Posterior cingulate gyrus (tissue), 11 donors: ENCODE data around the gene CNKSR3.
"Not testable (repeated sequence)": the region's sequence is repeated elsewhere in the genome, so short reads cannot be mapped to it uniquely, and the experiment has no call there.

ENCODE experiments used
- DNase-seq, 10 donors: peaks; one replicate each; pipeline versions ENCODE4 v3.0.0 to v3.0.0-alpha.2; 2020 to 2021; ENCODE audit warnings: mixed read lengths in 3 of 10
- intact Hi-C: fragments of 100-400 bp; cut with DNase I; formaldehyde crosslinking; loops from one replicate; pipeline ENCODE4 v1.15.1; 2023

CNKSR3 gene

DNA sequence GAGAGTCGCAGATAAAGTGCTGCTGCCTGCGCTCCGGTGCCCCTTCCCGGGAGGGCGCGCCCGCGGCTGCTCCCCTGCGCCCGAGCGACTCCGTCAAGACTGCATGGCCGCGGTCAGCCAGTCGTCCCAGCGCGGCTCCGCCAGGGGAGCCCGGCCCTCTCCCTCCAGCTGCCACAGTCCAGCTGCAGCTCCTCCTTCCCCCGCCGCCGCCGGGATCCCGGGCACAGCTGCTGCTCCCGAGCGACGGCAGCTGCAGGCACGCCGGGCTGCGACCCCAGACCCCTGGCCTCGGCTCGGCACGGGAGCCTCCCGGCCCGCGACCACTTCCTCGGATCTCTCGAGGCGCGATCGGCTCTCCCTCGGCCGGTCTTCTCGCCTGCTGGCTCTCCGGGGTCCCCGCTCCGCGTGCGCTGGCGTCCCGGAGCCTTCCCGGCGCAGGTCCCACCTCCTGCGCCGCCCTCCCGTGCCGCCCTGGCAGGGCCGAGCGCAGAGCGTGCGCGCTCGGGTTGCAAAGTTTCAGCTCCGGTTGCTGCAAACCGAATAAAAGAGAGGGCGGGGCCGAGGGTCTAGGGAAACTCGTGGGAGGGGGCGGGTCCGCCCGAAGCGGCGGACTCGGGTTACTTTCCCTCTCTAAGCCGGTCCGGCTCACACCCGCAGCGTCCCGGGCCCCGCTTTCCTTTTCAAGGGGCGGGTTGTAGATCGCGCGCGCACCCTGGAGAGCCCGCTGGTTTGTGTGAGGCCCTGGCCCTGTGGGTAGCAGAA is at the start of gene CNKSR3:
Gene CNKSR3 (minus strand): TSS at position 542 of the 762 bp plus-strand sequence. CDS start 571 bp downstream, outside the sequence.
- intact Hi-C loops, result no loop called here
- peak; percentile 44 to 94 (median 64) for DNase-seq

DNA sequence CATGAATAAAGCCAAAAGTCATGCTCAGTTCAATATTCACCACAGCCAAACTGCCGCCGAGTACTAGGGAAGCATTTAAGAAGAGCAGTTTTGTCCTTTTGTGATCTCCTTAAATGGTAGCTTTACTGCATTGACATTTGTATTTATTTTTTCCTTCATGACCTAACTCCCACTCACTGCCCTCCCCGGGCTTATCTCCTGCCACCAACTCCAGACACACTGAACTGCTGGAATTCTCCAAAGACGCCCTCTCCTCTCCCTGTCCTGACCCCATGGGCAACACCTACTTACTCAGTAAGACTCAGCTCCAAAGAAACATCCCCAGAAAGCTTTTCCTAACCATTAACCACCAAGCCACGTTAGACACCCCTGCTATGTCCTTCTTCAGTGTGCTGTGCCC is 48.5 kb upstream of the CNKSR3 start:
- intact Hi-C loops, result no loop called here

DNA sequence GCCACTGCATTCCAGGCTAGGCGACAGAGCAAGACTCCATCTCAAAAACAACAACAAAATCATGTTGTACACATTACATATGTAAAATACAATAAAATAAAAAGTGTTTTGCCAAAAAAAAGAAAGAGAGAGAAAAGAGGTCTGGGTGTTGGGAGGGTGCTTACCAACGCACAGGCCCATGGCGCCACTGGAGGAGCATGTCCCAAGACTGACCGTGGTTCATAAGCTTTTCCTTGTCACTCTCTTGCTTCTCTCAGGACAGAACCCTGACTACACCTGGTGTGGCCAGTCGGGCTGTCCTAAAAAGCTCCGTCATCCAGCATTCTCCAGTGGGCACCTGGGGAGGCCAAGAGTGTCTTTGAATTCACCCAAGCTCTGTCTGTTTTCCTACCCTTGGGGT is 48.0 kb upstream of the CNKSR3 start:
- intact Hi-C loops, result no loop called here
- DNase-seq, result no peak

More for the DNA sequence above, 48.5 kb upstream of the CNKSR3 start:
- DNase-seq, result no peak

DNA sequence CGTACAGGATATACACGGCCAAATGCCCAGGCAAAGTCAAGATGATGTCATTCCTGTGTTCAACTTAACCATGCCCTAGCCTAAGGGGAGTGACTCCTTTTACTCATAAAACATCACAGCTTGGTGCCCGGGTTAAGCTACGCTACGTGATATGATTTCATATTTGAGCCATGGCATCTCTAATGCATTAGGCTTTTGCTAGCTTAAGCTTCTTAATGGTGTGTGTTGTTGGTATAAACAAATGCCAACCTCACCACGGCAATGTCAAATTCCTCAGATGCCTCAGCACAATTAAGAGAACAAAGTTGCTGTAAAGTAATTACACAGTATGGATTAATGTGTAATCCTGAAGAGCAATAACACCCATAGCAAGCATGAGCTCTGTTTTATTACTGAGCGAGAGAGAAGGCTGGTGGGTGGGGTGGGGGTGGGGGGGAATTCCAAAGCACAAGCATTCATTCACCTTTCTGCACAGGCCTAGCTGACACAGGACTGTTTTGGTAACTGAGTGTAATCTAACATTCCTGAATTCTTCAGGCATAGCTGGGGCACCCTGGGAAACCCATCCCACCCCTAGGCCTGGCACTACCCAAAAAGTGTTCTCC is 44.7 kb upstream of the CNKSR3 start:
- DNase-seq, result no peak
- intact Hi-C loops, result no loop called here

DNA sequence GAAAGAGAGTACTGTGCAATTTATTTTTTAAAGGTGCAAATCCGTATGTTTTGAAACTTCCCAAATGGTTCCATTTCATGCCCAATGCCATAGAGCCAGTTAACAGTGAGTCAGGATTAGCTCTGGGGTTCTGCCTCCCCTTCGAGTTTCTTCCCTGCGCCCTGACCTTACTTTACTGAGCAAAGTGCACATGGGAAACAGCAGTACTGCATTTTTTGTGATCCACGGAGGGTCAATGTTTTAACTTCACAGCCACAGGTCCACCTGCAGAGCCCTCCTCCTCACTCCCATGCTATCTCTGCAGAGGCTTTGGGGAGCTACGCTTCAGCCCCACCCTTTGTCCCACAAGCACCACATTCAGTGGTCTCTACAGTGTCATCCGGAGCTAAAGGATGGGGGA is 44.0 kb upstream of the CNKSR3 start:
- intact Hi-C loops, result no loop called here
- no peak for DNase-seq

DNA sequence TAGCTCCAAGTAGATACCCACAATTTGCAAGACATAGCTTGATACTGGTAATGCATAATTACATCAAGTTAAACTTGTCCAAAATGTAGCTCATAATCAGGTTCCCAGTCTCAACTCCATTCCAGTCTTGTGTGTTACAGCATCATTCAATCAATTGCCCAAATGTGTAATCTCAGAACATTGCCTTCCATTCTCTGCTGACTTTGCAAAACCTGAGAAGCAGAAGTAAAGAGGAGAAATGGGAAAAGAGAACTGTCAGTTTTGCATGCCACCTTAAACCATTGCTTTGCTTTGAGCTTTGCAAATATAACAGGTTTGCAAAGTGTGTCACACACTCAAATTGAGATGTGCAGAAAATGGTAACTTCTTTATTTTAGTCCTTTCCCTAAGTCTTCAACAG is 40.3 kb upstream of the CNKSR3 start:
- no peak for DNase-seq
- intact Hi-C loops, result no loop called here

DNA sequence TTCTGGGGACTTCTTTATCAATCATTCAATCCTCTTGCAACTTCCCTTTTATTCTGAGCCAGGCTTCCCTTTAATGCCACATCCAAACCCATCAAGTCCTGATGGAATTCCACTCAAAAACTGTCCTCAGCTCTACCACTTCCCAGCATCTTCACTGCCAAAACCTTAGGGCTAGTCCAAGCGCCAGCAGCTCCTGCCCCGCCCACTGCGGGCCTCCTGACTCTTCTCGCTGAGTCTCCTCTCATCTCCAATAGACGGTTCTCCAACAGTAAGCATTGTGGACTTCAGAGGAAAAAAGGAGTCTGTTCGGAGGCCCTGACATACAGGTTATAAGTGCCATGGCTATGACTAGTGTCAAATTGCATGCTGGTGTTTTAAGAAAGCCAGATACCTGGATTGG is 38.7 kb upstream of the CNKSR3 start:
- intact Hi-C loops, result no loop called here
- no peak for DNase-seq

DNA sequence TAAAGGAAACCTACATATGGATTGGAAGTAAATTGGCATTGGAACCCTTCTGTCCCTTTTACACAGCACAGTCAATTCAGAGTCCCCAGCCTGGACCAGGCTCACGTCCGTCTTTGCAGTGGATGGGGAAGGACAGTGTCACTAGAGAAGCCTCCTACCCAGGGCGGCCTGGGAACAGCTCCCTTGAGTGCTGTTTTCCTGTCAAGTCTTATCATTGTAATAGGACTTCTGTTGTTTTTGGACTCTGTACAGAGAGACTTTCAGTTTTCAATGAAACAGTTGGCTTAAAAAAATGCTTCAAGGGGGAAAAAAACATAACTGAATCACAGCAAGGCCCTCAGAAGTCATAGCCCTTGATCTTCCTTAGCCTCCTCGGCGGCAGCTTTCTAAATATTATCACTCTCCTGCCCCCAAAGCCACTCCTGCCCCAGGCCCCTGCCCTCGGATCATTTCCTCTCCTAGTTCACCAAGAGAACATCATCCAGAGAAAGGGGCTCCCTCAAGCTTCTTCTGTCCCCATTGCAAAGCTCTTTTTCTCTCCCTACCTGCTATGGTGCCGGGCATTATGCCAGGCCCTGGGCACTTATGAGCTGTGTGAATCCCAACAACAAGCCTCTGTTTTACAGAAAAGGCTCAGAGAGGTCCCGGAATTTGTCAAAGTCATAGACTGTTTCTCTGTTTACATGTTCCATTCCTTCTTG is 37.8 kb upstream of the CNKSR3 start:
- DNase-seq, result peak in 1 of 10 donors; percentile 24
- intact Hi-C loops, result no loop called here

DNA sequence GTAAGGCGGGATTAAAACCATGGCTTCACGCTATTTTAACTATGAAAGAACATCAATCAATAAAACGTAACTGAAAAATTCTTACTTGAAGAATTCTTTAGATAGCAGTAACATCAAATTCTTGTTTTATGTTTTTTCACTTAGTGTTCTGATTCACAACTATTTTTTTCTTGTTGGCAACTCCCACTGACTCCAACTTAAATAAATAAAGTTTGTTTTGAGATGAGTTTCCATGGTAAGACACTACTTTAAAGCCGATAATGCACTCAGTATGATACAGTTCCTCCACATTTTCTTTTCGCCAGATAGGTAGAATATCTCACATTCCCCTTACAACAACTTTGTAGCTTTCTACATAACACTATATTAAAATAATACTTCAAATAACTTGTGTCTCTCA is 33.1 kb upstream of the CNKSR3 start:
- intact Hi-C loops, result no loop called here
- DNase-seq, result no peak

DNA sequence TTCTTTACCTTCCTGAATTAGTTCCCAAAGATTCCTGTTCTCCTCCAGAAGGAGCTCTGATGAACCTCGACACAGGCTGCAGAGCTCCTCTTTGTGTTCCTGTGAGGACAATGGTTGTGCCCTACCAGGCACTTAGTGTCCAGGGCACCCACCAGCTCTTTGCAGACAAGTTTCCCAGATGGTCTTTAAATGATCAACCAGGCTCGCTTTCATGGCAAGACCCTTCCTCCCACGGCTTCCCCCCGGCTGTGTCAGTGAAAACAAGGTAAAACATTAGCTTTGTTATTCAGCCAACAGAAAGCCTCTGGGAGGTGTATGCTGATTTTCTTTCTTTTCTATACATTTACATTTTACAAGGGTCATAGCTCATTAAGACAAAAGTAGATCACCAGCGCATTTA is 32.3 kb upstream of the CNKSR3 start:
- no peak for DNase-seq
- intact Hi-C loops, result no loop called here

DNA sequence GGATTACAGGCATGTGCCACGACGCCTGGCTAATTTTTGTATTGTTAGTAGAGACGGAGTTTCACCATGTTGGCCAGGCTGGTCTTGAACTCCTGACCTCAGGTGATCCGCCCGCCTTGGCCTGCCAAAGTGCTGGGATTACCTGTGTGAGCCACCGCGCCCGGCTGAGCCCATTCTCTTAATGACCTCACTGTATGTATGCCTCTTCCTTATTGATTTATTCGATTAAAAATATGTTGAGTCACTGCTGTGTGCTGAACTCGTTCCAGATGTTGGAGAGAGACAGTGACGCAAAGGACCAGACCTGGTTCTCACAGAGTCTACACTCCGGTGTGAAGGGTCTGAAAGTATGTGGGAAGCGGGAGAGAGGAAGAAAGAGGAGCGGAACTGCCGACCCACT is 31.4 kb upstream of the CNKSR3 start:
- DNase-seq, intact Hi-C loops: not testable (repeated sequence)

DNA sequence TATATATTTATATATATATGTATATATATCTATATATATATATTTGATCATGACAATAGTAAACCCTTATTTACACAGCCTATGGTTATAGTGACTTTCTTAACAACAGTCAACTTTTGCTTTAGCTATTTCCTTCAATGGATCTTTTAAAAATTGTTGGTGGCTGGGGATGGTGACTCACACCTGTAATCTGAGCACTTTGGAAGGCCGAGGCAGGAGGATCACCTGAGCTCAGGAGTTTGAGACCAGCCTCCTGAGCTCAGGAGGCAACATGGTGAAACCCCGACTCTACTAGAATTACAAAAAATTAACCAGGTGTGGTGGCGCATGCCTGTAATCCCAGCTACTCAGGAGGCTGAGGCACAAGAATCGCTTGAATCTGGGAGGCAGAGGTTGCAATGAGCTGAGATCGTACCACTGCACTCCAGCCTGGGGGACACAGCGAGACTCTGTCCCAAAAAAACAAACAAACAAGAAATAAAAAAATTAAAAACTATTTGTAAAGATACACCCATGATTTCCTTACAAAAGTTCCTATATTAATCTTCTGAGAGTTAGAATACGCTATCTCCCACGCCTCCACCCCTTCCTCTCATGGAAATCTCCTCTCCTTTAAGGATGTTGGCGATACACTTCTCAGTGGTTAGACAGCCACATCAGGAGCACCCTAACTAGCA is 29.2 kb upstream of the CNKSR3 start:
- intact Hi-C loops, result no loop called here
- DNase-seq, result no peak

DNA sequence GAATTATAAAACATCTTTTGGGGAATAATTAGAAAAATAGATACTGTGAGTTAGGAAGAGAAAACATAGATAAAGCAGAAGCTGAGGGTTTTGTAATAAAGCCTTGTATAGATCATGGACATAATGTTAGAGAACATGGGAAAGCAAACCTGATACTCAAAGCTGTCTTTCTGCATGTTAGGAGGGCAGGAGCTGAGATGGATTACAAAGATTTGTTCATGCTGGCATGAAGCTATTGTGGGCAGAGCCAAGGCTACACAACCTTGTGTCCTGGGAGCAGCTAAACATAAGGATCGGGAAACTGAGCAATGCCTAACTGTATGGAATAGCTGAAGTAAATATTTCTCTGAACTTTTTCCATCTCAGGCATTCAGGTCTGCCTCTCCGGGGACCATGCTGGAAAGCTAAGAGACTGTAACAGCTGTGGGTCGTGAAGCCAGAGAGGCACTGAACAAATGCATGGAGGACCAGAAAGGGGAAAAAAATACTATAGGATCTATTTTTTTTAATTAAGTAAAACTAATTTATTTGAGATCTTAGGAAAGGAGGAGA is 28.2 kb upstream of the CNKSR3 start:
- intact Hi-C loops, result no loop called here
- no peak for DNase-seq

DNA sequence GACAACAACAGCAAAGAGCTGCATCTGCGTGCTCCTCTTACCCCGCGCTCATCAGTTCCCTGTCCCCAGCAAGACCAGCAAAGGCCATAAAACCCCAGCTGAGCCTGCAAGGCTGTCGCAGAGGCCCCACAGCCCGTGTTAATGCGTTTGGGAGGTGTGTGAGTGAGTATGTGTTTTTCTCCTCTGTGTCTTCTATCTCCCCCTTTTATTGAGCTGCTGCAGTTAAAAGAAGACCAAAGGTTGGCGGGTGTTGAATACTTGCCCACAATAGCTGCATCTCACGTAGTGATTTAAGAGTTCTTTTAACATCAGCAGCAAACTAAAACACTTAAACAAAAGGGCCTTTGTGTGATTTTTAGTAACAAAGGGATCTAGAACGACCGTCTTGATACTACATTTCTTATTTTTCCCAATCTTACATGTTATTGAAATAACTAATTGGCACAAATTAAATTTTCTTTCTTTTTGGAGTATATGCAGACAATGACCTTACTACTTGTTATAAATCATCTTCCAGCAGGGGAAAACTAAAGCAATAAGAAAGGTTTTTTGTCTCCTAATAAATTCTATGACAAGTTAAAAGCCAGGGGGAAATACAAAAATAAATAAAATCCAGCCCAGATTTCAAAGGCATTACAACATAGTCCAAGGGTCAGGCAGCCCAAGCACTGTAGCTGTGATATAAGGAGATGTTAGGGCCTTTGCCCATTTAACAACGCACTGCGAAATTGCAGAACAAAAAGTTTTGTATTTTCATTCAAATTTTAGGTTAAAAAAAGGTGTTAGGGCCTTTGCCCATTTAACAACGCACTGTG is 27.2 kb upstream of the CNKSR3 start:
- peak in 1 of 10 donors; percentile 26 for DNase-seq
- intact Hi-C loops, result no loop called here

DNA sequence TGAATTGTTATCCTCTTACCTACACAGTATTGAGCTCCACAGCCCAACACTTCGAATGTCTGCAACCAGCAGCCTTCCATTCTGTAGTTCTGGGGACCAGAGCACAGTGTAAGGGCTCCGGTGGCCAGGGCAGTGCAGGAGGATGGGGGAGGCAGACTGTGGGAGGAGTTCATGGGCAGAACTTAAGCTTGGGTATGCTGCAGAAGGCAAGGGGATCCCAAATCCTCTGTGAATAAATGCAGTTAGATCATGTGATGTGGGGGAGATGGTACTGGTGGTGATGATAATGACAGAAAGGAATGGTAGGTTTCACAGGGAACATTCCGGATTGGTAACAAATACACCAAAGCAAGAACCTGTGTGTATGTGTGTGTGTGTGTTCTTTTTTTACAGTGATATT is 26.5 kb upstream of the CNKSR3 start:
- intact Hi-C loops, result no loop called here
- DNase-seq, result no peak

DNA sequence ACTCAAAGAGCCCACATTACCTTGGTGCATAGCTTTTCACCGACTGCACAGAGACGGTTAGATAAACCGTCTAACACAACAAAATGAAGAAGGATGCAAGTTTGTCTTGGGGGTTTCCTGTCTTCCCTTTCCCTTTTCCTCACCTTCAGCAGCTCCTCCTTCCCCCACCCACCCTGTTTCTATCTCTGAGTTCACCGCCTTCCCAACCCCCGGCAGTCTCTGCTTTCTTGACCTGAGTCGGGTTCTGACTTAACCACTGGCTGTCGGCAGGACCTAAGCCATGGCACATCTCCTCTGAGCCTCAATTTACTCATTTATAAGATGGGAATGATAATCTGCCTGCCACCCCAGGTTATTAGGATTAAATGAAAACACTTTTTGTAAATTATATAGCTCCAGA is 25.8 kb upstream of the CNKSR3 start:
- no peak for DNase-seq
- intact Hi-C loops, result no loop called here

DNA sequence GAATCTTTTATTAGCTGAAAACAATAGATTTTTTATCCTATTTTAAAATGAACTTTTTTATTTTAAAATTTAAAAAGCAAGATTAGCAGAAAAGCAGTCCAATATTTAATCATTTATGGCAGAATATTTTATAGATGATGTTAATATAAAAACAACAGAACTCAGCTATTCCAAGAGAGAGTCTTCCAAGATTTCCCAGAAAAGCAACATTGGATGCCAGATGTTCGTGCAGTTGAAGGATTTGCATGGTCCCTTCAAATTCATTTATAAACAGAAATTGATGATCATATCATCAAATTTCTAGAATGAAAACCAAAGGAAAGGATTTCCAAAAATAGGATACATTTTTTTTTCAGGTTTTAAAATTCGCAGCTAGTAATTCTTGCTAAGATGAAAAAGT is 25.4 kb upstream of the CNKSR3 start:
- no peak for DNase-seq
- intact Hi-C loops, result no loop called here

DNA sequence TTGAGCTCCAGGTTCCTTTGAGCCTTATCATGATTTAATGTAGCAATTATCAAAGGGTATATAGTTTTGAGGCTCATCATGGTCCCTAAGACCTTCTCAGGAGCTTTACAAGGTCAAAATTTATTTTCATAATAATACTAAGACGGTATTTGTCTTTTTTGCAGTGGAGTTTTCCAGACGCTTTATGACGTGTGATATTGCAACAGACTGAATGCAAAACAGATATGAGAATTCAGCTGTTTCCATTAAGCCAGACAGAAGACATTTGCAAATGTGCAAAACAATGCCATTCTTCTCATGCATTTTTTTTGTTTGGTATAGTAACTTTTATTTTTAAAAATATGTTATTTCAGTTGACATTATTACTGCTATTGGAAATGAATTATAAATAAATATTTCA is 24.7 kb upstream of the CNKSR3 start:
- intact Hi-C loops, result no loop called here

DNA sequence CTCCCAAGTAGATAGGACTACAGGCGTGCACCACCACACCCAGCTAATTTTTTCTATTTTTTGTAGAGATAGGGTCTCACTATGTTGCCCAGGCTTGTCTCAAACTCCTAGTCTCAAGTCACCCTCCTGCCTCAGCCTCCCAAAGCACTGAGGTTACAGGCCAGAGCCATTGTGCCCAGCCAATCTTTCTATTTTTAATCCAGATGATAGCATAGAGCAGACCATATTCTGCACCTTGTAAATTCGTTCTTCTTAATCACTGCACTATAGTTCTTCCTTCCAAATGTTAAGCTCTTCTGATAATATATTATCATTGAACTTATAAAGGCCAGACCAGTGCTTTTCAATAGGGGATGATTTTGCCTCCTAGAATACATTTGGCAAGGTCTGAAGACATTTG is 24.0 kb upstream of the CNKSR3 start:
- intact Hi-C loops, result no loop called here
- no peak for DNase-seq

More for the DNA sequence above, 24.7 kb upstream of the CNKSR3 start:
- DNase-seq, result no peak

DNA sequence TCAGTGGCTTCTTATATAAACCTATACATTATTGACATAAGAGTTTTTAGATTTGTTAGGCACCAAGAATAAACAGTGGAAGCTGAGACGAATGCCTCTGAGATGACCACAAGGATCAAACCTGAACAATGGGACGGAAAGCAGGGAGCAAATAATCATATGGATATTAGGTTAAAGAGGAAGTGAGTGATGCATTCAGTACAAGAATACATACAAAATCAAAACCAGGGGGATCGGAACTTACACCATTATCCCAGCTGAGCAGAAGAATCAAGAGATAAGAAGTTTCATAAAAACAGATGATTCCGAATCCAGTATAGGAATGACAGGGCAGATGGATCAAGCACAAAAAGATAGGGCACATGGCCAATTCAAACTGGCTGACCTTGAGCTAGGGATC is 21.9 kb upstream of the CNKSR3 start:
- intact Hi-C loops, result no loop called here
- no peak for DNase-seq
